T follicular helper cell (primary cell): Measurements from ENCODE around the gene CNN2.

Source experiments
- DNase-seq: peaks from one replicate; pipeline ENCODE4 v3.0.0-alpha.2; 2020; ENCODE audit warnings: low read depth

CNN2 gene

GRCh38 chr19:1065606-1066109, 39.2 kb downstream of the CNN2 start:
- no peak for DNase-seq

- DNase-seq = no peak
Observed at GRCh38 chr19:1066251-1066747, 39.9 kb downstream of the CNN2 start.

- DNase-seq = peak; percentile 76
Observed at GRCh38 chr19:1066748-1067340, 40.4 kb downstream of the CNN2 start, which contains the start of gene ARHGAP45. Gene ARHGAP45, plus strand, starts transcription at chr19:1067167. Its CDS starts 239 bp downstream, at chr19:1067406.

- DNase-seq = peak; percentile 66
Observed at GRCh38 chr19:1067341-1067957, 41.0 kb downstream of the CNN2 start.

- DNase-seq = no peak
Observed at GRCh38 chr19:1068009-1069001, 41.9 kb downstream of the CNN2 start.

- peak; percentile 59 for DNase-seq
Observed at GRCh38 chr19:1069009-1069779, 42.8 kb downstream of the CNN2 start.

- no peak for DNase-seq
Observed at GRCh38 chr19:1070576-1070930, 44.1 kb downstream of the CNN2 start.

GRCh38 chr19:1070931-1071791, 44.8 kb downstream of the CNN2 start:
- DNase-seq = no peak

GRCh38 chr19:1072371-1073015, 46.1 kb downstream of the CNN2 start:
- no peak for DNase-seq

- DNase-seq = no peak
Observed at GRCh38 chr19:1073063-1073955, 46.9 kb downstream of the CNN2 start.

- no peak for DNase-seq
Observed at GRCh38 chr19:1073956-1074517, 47.6 kb downstream of the CNN2 start.

- DNase-seq = peak; percentile 94
Observed at GRCh38 chr19:1074544-1075283, 48.3 kb downstream of the CNN2 start.

- no peak for DNase-seq
Observed at GRCh38 chr19:1076046-1076386, 49.6 kb downstream of the CNN2 start.

GRCh38 chr19:1076951-1077350, 50.5 kb downstream of the CNN2 start:
- DNase-seq = peak; percentile 92

- DNase-seq = no peak
Observed at GRCh38 chr19:1079566-1080111, 53.2 kb downstream of the CNN2 start.

GRCh38 chr19:1080360-1081161, 54.2 kb downstream of the CNN2 start:
- no peak for DNase-seq
